ENCODE data around the gene XRCC3. TPM values are rescaled to one million over a fixed set of nuclear protein-coding genes. Genes with fewer than 3 reads are reported as not detected.

The XRCC3 gene
- total and polyA plus RNA-seq, 2 donors (not counting 3 experiments of a cell fraction or from before 2014, with no cell fraction given), result 13.6 to 27.2 TPM

DNA sequence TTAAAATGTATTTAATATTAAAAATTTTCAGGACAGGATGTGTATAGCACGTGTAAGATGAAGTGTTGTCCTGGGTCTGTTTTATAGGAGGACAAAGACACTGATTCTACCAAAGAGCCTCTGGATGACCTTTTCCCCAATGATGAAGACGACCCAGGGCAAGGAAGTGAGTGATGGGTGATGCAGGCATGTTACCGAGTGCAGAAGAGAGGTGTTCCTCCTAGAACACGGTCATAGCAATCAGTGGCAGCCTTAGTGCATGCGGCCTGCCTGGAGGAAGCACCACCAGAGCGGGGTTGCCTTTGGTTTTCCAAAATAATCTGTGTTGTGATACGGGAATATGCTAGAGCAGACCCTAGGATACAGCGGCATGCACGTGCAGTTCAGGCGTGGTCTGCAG is 53.2 kb downstream of the XRCC3 start:
- no peaks in the 10 kb centered on the region for H3K4me1 ChIP-seq (ENCODE audit: control insufficient read depth, extremely low read depth, insufficient read depth, low read length)
- dilution Hi-C loops (cut with MboI; ENCODE audit: extremely low pct_ligation_motif_present, low sequenced_read_pairs), result no loop called here

More for the DNA sequence above, 53.2 kb downstream of the XRCC3 start:
- no peak for FAIRE-seq
- H4K20me1 ChIP-seq (replicated peaks; ENCODE audit: control insufficient read depth, extremely low read depth, insufficient read depth, low read length), result no peaks in the 10 kb centered on the region
- ChIA-PET POLR2A (no interaction called here), CTCF (no interaction called here)
- no peak overlapping the region for H3K27ac ChIP-seq (ENCODE audit: insufficient read depth, low read depth, low read length)
- no peak overlapping the region for H2AFZ ChIP-seq (ENCODE audit: low read depth, low read length)
- no TSS peak for BruUV-seq (replicated peaks)
- H3K79me2 ChIP-seq (ENCODE audit: control insufficient read depth, insufficient read depth, low read length), result peaks cover 53% of the 10 kb centered on the region
- no peaks in the 10 kb centered on the region for H3K27me3 ChIP-seq (ENCODE audit: control insufficient read depth in 2 of 2, insufficient read depth in 2 of 2, low read length in 2 of 2)
- no peak for DNase-seq (ENCODE audit: low read depth, low spot score)
- no peak overlapping the region for H3K4me2 ChIP-seq (ENCODE audit: insufficient read depth, low read length)
- intact Hi-C loops (cut with micrococcal nuclease), result no loop called here
- TF ChIP-seq, protein P1, sequence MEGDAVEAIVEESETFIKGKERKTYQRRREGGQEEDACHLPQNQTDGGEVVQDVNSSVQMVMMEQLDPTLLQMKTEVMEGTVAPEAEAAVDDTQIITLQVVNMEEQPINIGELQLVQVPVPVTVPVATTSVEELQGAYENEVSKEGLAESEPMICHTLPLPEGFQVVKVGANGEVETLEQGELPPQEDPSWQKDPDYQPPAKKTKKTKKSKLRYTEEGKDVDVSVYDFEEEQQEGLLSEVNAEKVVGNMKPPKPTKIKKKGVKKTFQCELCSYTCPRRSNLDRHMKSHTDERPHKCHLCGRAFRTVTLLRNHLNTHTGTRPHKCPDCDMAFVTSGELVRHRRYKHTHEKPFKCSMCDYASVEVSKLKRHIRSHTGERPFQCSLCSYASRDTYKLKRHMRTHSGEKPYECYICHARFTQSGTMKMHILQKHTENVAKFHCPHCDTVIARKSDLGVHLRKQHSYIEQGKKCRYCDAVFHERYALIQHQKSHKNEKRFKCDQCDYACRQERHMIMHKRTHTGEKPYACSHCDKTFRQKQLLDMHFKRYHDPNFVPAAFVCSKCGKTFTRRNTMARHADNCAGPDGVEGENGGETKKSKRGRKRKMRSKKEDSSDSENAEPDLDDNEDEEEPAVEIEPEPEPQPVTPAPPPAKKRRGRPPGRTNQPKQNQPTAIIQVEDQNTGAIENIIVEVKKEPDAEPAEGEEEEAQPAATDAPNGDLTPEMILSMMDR (IDR thresholded peaks at IDR 0.05; ENCODE audit: extremely low read depth in 1 of 2, insufficient read depth in 1 of 2, low read depth in 1 of 2, low read length in 2 of 2), result no peak
- TF ChIP-seq MYC (IDR thresholded peaks at IDR 0.05; ENCODE audit: low read depth, low read length) (no peak), POLR2AphosphoS5 (IDR thresholded peaks at IDR 0.05; ENCODE audit: insufficient read depth, low read depth, low read length) (no peak), JUN (IDR thresholded peaks at IDR 0.05; ENCODE audit: borderline replicate concordance, insufficient read depth, insufficient read length, low read depth) (no peak), POLR2A (IDR thresholded peaks at IDR 0.05; ENCODE audit: low read depth, low read length) (no peak), GATA2 (IDR thresholded peaks at IDR 0.05; ENCODE audit: insufficient read depth, insufficient read length, low read depth, low read length) (no peak), EZH2 (IDR thresholded peaks at IDR 0.05; ENCODE audit: borderline replicate concordance, low read depth, low read length, severe bottlenecking) (no peak), FOS (IDR thresholded peaks at IDR 0.05; ENCODE audit: borderline replicate concordance, insufficient read depth, low read length) (no peak)
- TF ChIP-seq, protein P2, sequence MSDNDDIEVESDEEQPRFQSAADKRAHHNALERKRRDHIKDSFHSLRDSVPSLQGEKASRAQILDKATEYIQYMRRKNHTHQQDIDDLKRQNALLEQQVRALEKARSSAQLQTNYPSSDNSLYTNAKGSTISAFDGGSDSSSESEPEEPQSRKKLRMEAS (IDR thresholded peaks at IDR 0.05; ENCODE audit: insufficient read depth, insufficient read length), result no peak
- H3K4me3 ChIP-seq (replicated peaks in 1 of 3; ENCODE audit: insufficient read depth in 1 of 3, low read depth in 1 of 3, low read length in 3 of 3), result no peak overlapping the region
- no peak overlapping the region for H3K9ac ChIP-seq (replicated peaks; ENCODE audit: extremely low read depth, insufficient read depth, low read length)
- peaks cover 23 to 26% of the 10 kb centered on the region in 2 experiments for H3K36me3 ChIP-seq (ENCODE audit: control insufficient read depth in 2 of 2, extremely low read depth in 1 of 2, insufficient read depth in 2 of 2, low read length in 2 of 2)
- H3K9me3 ChIP-seq (replicated peaks; ENCODE audit: control insufficient read depth, insufficient read depth, low read length), result no peaks in the 10 kb centered on the region
- H3K9me1 ChIP-seq (replicated peaks; ENCODE audit: control insufficient read depth, extremely low read depth, insufficient read depth, low read length), result no peaks in the 10 kb centered on the region

All from endothelial cell of umbilical vein (primary cell).